Measurements from ENCODE around the gene HOXD12.

DNA sequence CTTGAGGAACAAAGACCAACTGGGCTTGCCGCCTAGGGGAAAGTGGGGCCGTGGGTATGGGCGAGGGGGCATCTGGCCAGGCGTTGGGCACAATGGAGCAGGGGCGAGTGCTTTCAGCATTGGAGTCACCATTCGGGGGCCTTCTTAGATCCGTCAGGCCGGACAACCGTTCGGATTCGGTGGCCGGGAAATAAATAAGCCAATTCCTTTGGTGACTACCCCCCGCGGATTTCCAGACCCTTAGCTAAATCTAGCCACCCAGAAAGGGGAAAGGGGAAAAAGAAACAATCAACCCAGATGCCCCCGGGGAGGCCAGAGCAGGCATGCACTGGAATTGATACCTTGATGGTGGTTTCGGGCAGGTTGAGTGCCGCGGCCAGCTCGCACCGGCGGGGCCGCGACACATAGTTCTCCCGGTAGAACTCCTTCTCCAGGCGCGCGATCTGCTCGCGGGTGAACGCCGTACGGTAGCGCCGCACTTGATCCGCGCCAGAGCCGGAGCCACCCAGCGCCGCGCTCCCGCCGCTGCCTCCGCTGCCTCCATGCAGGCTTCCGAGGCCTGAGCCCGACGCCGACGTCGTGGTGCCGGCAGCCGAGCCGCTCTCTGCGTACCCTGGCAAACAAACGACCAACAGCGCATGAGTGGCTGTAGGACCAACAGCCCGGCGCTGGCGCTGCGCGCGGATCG, 17.6 kb upstream of the HOXD12 start:
- TF ChIP-seq, protein P1, sequence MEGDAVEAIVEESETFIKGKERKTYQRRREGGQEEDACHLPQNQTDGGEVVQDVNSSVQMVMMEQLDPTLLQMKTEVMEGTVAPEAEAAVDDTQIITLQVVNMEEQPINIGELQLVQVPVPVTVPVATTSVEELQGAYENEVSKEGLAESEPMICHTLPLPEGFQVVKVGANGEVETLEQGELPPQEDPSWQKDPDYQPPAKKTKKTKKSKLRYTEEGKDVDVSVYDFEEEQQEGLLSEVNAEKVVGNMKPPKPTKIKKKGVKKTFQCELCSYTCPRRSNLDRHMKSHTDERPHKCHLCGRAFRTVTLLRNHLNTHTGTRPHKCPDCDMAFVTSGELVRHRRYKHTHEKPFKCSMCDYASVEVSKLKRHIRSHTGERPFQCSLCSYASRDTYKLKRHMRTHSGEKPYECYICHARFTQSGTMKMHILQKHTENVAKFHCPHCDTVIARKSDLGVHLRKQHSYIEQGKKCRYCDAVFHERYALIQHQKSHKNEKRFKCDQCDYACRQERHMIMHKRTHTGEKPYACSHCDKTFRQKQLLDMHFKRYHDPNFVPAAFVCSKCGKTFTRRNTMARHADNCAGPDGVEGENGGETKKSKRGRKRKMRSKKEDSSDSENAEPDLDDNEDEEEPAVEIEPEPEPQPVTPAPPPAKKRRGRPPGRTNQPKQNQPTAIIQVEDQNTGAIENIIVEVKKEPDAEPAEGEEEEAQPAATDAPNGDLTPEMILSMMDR (conservative IDR thresholded peaks at IDR 0.05; ENCODE audit: low read depth, low read length): no peak
- TF ChIP-seq EZH2 (IDR thresholded peaks at IDR 0.05; ENCODE audit: borderline replicate concordance, low read depth, low read length, poor library complexity, severe bottlenecking): peak; percentile 82
